CD4-positive, alpha-beta T cell (primary cell): ENCODE measurements around the gene INSR. TPM values are rescaled to one million over a fixed set of nuclear protein-coding genes. Genes with fewer than 3 reads are reported as not detected.

ENCODE experiments used
- ATAC-seq: fragments of 200-7000 bp; cut with Tn5 transposase; one replicate; pipeline ENCODE4 v1.10.0; 2022; ENCODE audit warnings: mild to moderate bottlenecking; ENCODE audit not compliant: poor library complexity
- CTCF ChIA-PET: fragments of 350-600 bp; sonication (Branson Sonifier 250); formaldehyde crosslinking; loops from one replicate; lab custom pipeline; 2021; ENCODE audit warnings: antibody characterized with exemption, inconsistent platforms; lab: Charles Lee
- POLR2A ChIA-PET: fragments of 350-600 bp; sonication (Branson Sonifier 250); formaldehyde crosslinking; loops from one replicate; lab custom pipeline; 2021; ENCODE audit warnings: antibody characterized with exemption, inconsistent platforms; lab: Charles Lee
- DNase-seq, 14 experiments: peaks; one replicate each; pipeline ENCODE4 v3.0.0-alpha.2; 2013 to 2020; ENCODE audit warnings: mixed read lengths in 2 of 14
- H3K27ac ChIP-seq, 2 donors: one replicate each; pipeline versions ENCODE4 v1.5.1 to v1.7.0; 2013; ENCODE audit warnings: low read length in 2 of 2, low read depth in 1 of 2, mild to moderate bottlenecking in 1 of 2
- H3K27me3 ChIP-seq, 2 experiments: 1 replicate in 1 of 2; 2 replicates in 1 of 2; pipeline versions ENCODE4 v1.6.1 to v1.7.0; 2013; ENCODE audit warnings: low read length in 2 of 2, control low read depth in 1 of 2, mild to moderate bottlenecking in 1 of 2, moderate library complexity in 1 of 2; ENCODE audit not compliant: insufficient read depth in 2 of 2, control insufficient read depth in 1 of 2
- H3K36me3 ChIP-seq: one replicate; pipeline ENCODE4 v1.6.1; 2013; ENCODE audit warnings: low read length, control low read depth; ENCODE audit not compliant: insufficient read depth
- H3K4me1 ChIP-seq: one replicate; pipeline ENCODE4 v1.6.1; 2013; ENCODE audit warnings: low read length, control low read depth; ENCODE audit not compliant: insufficient read depth
- H3K4me3 ChIP-seq: one replicate; pipeline ENCODE4 v1.5.1; 2013; ENCODE audit warnings: mild to moderate bottlenecking, low read length, moderate library complexity
- H3K9me3 ChIP-seq, 2 experiments: 1 replicate in 1 of 2; 2 replicates in 1 of 2; pipeline versions ENCODE4 v1.6.1 to v1.7.0; 2013; ENCODE audit warnings: low read length in 2 of 2, mild to moderate bottlenecking in 2 of 2, control low read depth in 1 of 2, moderate library complexity in 1 of 2; ENCODE audit not compliant: control insufficient read depth in 1 of 2, insufficient read depth in 1 of 2
- H3K27ac Mint-ChIP-seq: one replicate; pipeline ENCODE4 v1.8.0; 2020; ENCODE audit warnings: mixed read lengths
- H3K27me3 Mint-ChIP-seq: one replicate; pipeline ENCODE4 v1.8.0; 2021; ENCODE audit warnings: mixed read lengths
- H3K36me3 Mint-ChIP-seq: one replicate; pipeline ENCODE4 v1.8.0; 2021; ENCODE audit warnings: low read depth, mixed read lengths
- H3K4me1 Mint-ChIP-seq: one replicate; pipeline ENCODE4 v1.8.0; 2021; ENCODE audit warnings: low read depth, mixed read lengths
- H3K4me3 Mint-ChIP-seq: one replicate; pipeline ENCODE4 v1.8.0; 2020; ENCODE audit warnings: mild to moderate bottlenecking, mixed read lengths
- H3K9me3 Mint-ChIP-seq: one replicate; pipeline ENCODE4 v1.8.0; 2020; ENCODE audit warnings: mixed read lengths
- intact Hi-C, 2 experiments: fragments of 100-400 bp; cut with DNase I in 1 of 2; cut with micrococcal nuclease in 1 of 2; formaldehyde crosslinking; loops; one replicate each; pipeline versions ENCODE4 v1.15.1 to v1.9.0; 2023 to 2025; cut with DNase I, micrococcal nuclease
- total RNA-seq, 174 experiments: library from RNA in 2 of 174; stranded (reverse) in 2 of 174; gene quantifications; one replicate each; pipeline ENCODE4 v1.2.3 and lab custom pipeline; 2021 to 2026
- TF ChIP-seq, protein P1 (sequence below): fragments of 200-600 bp; IDR thresholded peaks from one replicate; pipeline ENCODE4 v1.8.0; 2022; ENCODE audit warnings: antibody characterized with exemption, mild to moderate bottlenecking

Gene INSR
- total RNA-seq, 2 experiments from 2014 or later = 1.8 to 3.0 TPM

DNA sequence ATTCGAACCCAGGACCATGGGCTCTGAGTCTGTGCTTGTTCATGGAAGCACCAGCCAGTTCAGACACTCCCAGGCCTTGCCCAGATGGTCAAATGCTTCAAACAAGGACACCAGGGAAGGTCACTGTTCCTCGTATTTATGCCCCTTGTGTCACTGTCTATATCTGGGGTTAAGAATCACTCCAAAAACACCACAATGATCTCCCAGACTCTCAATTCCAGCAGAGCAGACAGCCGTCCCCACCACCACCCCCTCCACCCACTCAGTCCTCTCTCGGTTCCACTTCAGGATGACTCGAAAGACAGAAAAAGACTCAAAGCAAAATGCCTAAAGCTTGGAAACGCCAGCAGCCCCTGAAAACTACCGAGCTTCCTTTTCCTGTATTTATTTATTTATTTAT is 79.0 kb downstream of the INSR start:
- Mint-ChIP-seq H3K27ac (no peak overlapping the region), H3K4me3 (no peak overlapping the region), H3K36me3 (no peaks in the 10 kb centered on the region), H3K4me1 (no peaks in the 10 kb centered on the region), H3K27me3 (no peaks in the 10 kb centered on the region), H3K9me3 (no peaks in the 10 kb centered on the region)
- peaks cover 0 to 2% of the 10 kb centered on the region in 2 experiments for H3K27me3 ChIP-seq
- CTCF ChIA-PET = no interaction called here
- no peak overlapping the region for H3K4me3 ChIP-seq
- ATAC-seq (no peak), DNase-seq (no peak)
- H3K9me3 ChIP-seq = no peaks in the 10 kb centered on the region
- no peaks in the 10 kb centered on the region for H3K36me3 ChIP-seq
- POLR2A ChIA-PET = interaction anchor here (0.6 kb wide), 1 partner anchor 12 kb away, joined by 4 read pairs; no protein-coding TSS in a partner anchor
- no peak overlapping the region for H3K27ac ChIP-seq
- TF ChIP-seq, protein P1, sequence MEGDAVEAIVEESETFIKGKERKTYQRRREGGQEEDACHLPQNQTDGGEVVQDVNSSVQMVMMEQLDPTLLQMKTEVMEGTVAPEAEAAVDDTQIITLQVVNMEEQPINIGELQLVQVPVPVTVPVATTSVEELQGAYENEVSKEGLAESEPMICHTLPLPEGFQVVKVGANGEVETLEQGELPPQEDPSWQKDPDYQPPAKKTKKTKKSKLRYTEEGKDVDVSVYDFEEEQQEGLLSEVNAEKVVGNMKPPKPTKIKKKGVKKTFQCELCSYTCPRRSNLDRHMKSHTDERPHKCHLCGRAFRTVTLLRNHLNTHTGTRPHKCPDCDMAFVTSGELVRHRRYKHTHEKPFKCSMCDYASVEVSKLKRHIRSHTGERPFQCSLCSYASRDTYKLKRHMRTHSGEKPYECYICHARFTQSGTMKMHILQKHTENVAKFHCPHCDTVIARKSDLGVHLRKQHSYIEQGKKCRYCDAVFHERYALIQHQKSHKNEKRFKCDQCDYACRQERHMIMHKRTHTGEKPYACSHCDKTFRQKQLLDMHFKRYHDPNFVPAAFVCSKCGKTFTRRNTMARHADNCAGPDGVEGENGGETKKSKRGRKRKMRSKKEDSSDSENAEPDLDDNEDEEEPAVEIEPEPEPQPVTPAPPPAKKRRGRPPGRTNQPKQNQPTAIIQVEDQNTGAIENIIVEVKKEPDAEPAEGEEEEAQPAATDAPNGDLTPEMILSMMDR = no peak
- H3K4me1 ChIP-seq = no peaks in the 10 kb centered on the region
- intact Hi-C loops = no loop called here

DNA sequence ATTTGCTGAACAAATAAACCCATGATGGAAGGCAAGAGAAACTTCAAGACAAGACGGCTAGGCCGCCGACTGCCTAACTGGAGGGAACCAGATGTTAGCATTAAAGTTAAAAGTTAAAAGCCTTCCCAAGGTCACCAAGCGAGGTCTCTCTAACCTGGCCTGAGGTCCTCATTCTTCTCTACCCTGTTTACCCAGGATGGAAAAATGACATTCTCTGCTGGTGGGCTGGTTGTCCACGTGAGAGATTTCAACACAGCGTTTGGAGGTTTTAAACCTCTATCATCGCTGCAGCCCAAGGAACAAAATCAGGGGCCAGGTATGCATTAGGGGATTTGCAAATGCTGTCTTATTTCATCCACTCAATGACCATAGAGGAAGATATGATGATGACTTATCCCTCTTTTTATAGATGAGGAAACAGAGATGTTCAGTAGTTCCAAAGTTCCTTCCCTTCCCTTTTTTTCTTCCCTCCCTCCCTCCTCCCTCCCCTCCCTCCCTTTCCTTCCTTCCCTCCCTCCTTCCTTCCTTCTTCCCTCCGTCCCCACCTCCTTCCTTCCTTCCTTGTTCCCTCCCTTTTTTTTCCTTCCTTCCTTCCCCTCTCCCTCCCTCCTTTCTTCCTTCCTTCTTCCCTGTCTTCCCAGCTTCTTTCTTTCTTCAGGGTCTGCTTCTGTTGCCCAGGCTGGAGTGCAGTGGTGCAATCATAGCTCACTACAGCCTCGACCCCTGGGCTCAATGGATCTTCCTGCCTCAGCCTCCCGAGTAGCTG is 79.7 kb downstream of the INSR start:
- H3K4me1 ChIP-seq = no peaks in the 10 kb centered on the region
- intact Hi-C loops = no loop called here
- no peak overlapping the region for H3K27ac ChIP-seq
- H3K27me3 Mint-ChIP-seq = no peaks in the 10 kb centered on the region
- no peaks in the 10 kb centered on the region for H3K4me1 Mint-ChIP-seq
- no peak overlapping the region for H3K4me3 Mint-ChIP-seq
- CTCF ChIA-PET = no interaction called here
- ATAC-seq (no peak), DNase-seq (no peak)
- H3K27me3 ChIP-seq = peaks cover 0 to 2% of the 10 kb centered on the region in 2 experiments
- no peaks in the 10 kb centered on the region for H3K36me3 ChIP-seq
- H3K27ac Mint-ChIP-seq = no peak overlapping the region
- H3K4me3 ChIP-seq = no peak overlapping the region
- POLR2A ChIA-PET = no interaction called here
- no peaks in the 10 kb centered on the region for H3K9me3 Mint-ChIP-seq
- TF ChIP-seq, protein P1 = no peak
- H3K9me3 ChIP-seq = no peaks in the 10 kb centered on the region
- H3K36me3 Mint-ChIP-seq = no peaks in the 10 kb centered on the region

DNA sequence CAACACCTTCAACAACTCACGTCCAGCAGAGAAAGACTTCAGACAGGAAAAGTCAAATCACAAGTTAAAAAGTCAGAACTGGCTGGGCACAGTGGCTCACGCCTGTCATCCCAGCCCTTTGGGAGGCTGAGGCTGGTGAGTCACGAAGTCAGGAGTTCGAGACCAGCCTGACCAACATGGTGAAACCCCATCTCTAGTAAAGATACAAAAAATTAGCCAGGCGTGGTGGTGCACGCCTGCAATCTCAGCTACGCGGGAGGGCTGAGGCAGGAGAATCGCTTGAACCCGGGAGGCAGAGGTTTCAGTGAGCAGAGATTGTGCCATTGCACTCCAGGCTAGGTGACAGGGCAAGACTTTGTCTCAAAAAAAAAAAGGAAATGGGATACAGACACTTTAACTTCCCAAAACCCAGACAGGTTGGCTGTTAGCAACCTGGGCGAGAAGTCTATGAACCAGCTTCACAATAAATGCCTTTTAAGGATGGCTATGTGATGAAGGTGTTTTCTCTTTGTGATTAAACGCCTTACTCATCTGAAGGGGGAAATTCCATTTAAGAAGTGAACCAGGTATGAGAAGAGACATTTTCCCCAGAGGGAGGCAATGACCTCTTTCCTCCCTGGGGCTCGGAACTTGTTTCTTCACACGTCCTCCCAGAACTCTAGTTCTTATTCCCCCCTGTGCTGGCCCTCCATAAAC is 80.4 kb downstream of the INSR start:
- Histone ChIP-seq H3K4me3 (no peak overlapping the region), H3K27ac (no peak overlapping the region), H3K27me3 (peaks cover 0 to 2% of the 10 kb centered on the region in 2 experiments), H3K36me3 (no peaks in the 10 kb centered on the region), H3K9me3 (no peaks in the 10 kb centered on the region), H3K4me1 (no peaks in the 10 kb centered on the region)
- H3K27ac Mint-ChIP-seq = no peak overlapping the region
- DNase-seq = no peak
- ChIA-PET CTCF (no interaction called here), POLR2A (no interaction called here)
- H3K36me3 Mint-ChIP-seq = no peaks in the 10 kb centered on the region
- no peaks in the 10 kb centered on the region for H3K9me3 Mint-ChIP-seq
- no peak for ATAC-seq
- no peak overlapping the region for H3K4me3 Mint-ChIP-seq
- TF ChIP-seq, protein P1 = no peak
- intact Hi-C loops = no loop called here
- H3K27me3 Mint-ChIP-seq = no peaks in the 10 kb centered on the region
- H3K4me1 Mint-ChIP-seq = no peaks in the 10 kb centered on the region
